HepG2 (cell line): ENCODE results near the gene PCGF6. TPM values are rescaled to one million over a fixed set of nuclear protein-coding genes. Genes with fewer than 3 reads are reported as not detected.

ENCODE experiments used
- ATF7 ChIP-seq, 2 experiments: fragments of 450-650 bp in 1 of 2; sonication (generic) in 1 of 2; formaldehyde crosslinking in 1 of 2; IDR thresholded peaks; 2 replicates each; pipeline versions ENCODE4 v1.4.0 to v1.6.1; 2016 to 2020; ENCODE audit warnings: antibody characterized with exemption in 1 of 2, mild to moderate bottlenecking in 1 of 2, missing genetic modification reagents in 1 of 2
- FIP1L1 ChIP-seq: fragments of 200-400 bp; formaldehyde crosslinking; IDR thresholded peaks from 2 replicates; pipeline ENCODE4 v1.6.1; 2018; ENCODE audit warnings: low read depth, mild to moderate bottlenecking, low read length, moderate library complexity, borderline replicate concordance; ENCODE audit not compliant: insufficient read depth
- GLI4 ChIP-seq: sonication (generic); formaldehyde crosslinking; IDR thresholded peaks from 2 replicates; pipeline ENCODE4 v1.5.1; 2020; ENCODE audit warnings: missing genetic modification reagents, mild to moderate bottlenecking, moderate library complexity, borderline replicate concordance
- MEIS2 ChIP-seq: sonication (generic); formaldehyde crosslinking; IDR thresholded peaks from 2 replicates; pipeline ENCODE4 v1.9.0; 2021; ENCODE audit warnings: mild to moderate bottlenecking, missing genetic modification reagents
- PRPF4 ChIP-seq: fragments of 200-400 bp; formaldehyde crosslinking; IDR thresholded peaks from 2 replicates; pipeline ENCODE4 v1.6.1; 2016; ENCODE audit warnings: low read length, low read depth; ENCODE audit not compliant: poor library complexity, severe bottlenecking
- ZNF562 ChIP-seq: sonication (generic); formaldehyde crosslinking; IDR thresholded peaks from 2 replicates; pipeline ENCODE4 v1.8.0; 2022; ENCODE audit warnings: missing genetic modification reagents, borderline replicate concordance
- ZNF598 ChIP-seq: sonication (generic); formaldehyde crosslinking; IDR thresholded peaks from 2 replicates; pipeline ENCODE4 v1.5.1; 2020; ENCODE audit warnings: mild to moderate bottlenecking, missing genetic modification reagents, borderline replicate concordance
- ZNF615 ChIP-seq: sonication (generic); formaldehyde crosslinking; IDR thresholded peaks from 2 replicates; pipeline ENCODE4 v1.5.0; 2020; ENCODE audit warnings: mild to moderate bottlenecking, missing genetic modification reagents, borderline replicate concordance
- ZNF644 ChIP-seq: IDR thresholded peaks from 2 replicates; pipeline ENCODE4 v1.6.1; 2016; ENCODE audit warnings: low read depth
- polyA plus RNA-seq, 8 experiments: library from polyadenylated mRNA; depleted of rRNA in 3 of 8; stranded (reverse) in 7 of 8; unstranded in 1 of 8; fragments of >200 nt; fragmentation: Illumina TruSeq in 4 of 8; extraction: Trizol in 4 of 8; gene quantifications; 2 replicates each; pipeline versions ENCODE4 v1.2.1 to v1.2.3, GENCODE V29; 2011 to 2016; ENCODE audit warnings: low read depth in 4 of 8, missing spikeins in 1 of 8, mixed read lengths in 1 of 8; ENCODE audit not compliant: insufficient read depth in 1 of 8
- total RNA-seq, 5 experiments: library from RNA; depleted of rRNA; stranded (reverse); fragments of >200 nt; fragmentation: Illumina TruSeq; extraction: Trizol; gene quantifications; 2 replicates each; pipeline ENCODE4 v1.2.3, GENCODE V29; 2016; ENCODE audit warnings: low read depth in 1 of 5
- TF ChIP-seq, protein P1 (sequence below): sonication (generic); formaldehyde crosslinking; IDR thresholded peaks from 2 replicates; pipeline ENCODE4 v1.5.0; 2020; ENCODE audit warnings: mild to moderate bottlenecking, missing genetic modification reagents
- TF ChIP-seq, protein P2 (sequence below): sonication (generic); formaldehyde crosslinking; IDR thresholded peaks from 2 replicates; pipeline ENCODE4 v1.4.0; 2020; ENCODE audit warnings: missing genetic modification reagents
- TF ChIP-seq, protein P3 (sequence below): sonication (generic); formaldehyde crosslinking; IDR thresholded peaks from 2 replicates; pipeline ENCODE4 v1.4.0; 2020; ENCODE audit warnings: missing genetic modification reagents
- TF ChIP-seq, protein P4 (sequence below): sonication (generic); formaldehyde crosslinking; IDR thresholded peaks from 2 replicates; pipeline ENCODE4 v1.4.0; 2020; ENCODE audit warnings: missing genetic modification reagents, low read depth, mild to moderate bottlenecking, borderline replicate concordance
- TF ChIP-seq, protein P5 (sequence below): sonication (generic); formaldehyde crosslinking; IDR thresholded peaks from 2 replicates; pipeline ENCODE4 v1.9.0; 2021; ENCODE audit warnings: missing genetic modification reagents, borderline replicate concordance
- TF ChIP-seq, protein P6 (sequence below): sonication (generic); formaldehyde crosslinking; IDR thresholded peaks from 2 replicates; pipeline ENCODE4 v1.4.0; 2020; ENCODE audit warnings: missing genetic modification reagents
- TF ChIP-seq, protein P7 (sequence below): sonication (generic); formaldehyde crosslinking; IDR thresholded peaks from 2 replicates; pipeline ENCODE4 v1.4.0; 2020; ENCODE audit warnings: mild to moderate bottlenecking, missing genetic modification reagents

PCGF6 gene
- total and polyA plus RNA-seq, 2 of the 13 experiments (the other 11 are each of a cell fraction or from before 2014, with no cell fraction given) = 5.2 to 19.4 TPM

DNA sequence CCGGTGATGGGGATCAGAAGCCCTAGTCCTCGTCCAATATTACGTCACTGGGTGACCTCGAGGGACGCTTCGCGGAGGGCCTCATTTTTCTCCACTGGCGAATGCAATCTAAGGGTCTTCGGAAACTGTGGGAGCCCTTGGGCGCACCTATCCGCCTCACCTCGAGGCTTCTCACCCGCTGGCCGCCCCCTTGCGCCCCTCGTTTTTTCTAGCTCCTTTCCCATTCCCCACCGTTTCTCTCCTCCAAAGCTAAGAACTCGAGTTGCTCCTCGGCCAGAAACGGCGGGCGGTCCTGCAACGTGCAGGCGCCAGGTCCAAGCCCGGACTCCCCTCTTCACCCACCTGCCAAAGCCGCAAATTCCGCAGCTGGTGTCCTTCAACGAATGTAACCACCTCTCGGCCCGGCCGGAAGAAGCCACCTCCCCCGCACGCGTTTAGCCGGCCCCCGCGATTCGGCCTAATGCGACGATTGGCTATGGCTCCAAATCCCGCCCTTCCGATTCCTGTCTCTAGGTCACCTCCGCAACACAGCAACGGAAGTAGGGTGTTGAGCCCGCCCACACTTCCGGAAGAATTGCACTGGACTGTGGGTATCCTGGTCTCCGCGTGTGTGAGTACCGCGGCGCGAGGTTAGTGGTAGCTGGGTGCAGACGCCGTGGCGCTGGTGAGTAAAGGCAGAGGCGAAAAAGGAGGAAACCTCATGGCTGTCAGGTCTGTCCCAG is 45.3 kb upstream of the PCGF6 start, which contains the start of the genes ATP5MK and PDCD11 (continued):
- TF ChIP-seq, protein P1, sequence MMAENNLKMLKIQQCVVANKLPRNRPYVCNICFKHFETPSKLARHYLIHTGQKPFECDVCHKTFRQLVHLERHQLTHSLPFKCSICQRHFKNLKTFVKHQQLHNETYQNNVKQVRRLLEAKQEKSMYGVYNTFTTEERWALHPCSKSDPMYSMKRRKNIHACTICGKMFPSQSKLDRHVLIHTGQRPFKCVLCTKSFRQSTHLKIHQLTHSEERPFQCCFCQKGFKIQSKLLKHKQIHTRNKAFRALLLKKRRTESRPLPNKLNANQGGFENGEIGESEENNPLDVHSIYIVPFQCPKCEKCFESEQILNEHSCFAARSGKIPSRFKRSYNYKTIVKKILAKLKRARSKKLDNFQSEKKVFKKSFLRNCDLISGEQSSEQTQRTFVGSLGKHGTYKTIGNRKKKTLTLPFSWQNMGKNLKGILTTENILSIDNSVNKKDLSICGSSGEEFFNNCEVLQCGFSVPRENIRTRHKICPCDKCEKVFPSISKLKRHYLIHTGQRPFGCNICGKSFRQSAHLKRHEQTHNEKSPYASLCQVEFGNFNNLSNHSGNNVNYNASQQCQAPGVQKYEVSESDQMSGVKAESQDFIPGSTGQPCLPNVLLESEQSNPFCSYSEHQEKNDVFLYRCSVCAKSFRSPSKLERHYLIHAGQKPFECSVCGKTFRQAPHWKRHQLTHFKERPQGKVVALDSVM (CRISPR knock-in tag) = 0 out of 2 replicates have a peak, but pooled peaks have one; percentile 32
- TF ChIP-seq, protein P2, sequence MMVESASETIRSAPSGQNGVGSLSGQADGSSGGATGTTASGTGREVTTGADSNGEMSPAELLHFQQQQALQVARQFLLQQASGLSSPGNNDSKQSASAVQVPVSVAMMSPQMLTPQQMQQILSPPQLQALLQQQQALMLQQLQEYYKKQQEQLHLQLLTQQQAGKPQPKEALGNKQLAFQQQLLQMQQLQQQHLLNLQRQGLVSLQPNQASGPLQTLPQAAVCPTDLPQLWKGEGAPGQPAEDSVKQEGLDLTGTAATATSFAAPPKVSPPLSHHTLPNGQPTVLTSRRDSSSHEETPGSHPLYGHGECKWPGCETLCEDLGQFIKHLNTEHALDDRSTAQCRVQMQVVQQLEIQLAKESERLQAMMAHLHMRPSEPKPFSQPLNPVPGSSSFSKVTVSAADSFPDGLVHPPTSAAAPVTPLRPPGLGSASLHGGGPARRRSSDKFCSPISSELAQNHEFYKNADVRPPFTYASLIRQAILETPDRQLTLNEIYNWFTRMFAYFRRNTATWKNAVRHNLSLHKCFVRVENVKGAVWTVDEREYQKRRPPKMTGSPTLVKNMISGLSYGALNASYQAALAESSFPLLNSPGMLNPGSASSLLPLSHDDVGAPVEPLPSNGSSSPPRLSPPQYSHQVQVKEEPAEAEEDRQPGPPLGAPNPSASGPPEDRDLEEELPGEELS = peak; percentile 10; the same call in 1 of the 2 replicates
- TF ChIP-seq ZNF562 (0 out of 2 replicates have a peak, but pooled peaks have one; percentile 40), PRPF4 (no peak), ATF7 (IDR thresholded peaks at IDR 0.05) (no peak), ATF7 (CRISPR knock-in tag; IDR thresholded peaks at IDR 0.05) (no peak), ZNF615 (CRISPR knock-in tag) (0 out of 2 replicates have a peak, but pooled peaks have one; percentile 31), FIP1L1 (no peak), ZNF598 (no peak), GLI4 (CRISPR knock-in tag) (peak; percentile 56; the same call in 1 of the 2 replicates), MEIS2 (no peak), ZNF644 (no peak)
- TF ChIP-seq, protein P3, sequence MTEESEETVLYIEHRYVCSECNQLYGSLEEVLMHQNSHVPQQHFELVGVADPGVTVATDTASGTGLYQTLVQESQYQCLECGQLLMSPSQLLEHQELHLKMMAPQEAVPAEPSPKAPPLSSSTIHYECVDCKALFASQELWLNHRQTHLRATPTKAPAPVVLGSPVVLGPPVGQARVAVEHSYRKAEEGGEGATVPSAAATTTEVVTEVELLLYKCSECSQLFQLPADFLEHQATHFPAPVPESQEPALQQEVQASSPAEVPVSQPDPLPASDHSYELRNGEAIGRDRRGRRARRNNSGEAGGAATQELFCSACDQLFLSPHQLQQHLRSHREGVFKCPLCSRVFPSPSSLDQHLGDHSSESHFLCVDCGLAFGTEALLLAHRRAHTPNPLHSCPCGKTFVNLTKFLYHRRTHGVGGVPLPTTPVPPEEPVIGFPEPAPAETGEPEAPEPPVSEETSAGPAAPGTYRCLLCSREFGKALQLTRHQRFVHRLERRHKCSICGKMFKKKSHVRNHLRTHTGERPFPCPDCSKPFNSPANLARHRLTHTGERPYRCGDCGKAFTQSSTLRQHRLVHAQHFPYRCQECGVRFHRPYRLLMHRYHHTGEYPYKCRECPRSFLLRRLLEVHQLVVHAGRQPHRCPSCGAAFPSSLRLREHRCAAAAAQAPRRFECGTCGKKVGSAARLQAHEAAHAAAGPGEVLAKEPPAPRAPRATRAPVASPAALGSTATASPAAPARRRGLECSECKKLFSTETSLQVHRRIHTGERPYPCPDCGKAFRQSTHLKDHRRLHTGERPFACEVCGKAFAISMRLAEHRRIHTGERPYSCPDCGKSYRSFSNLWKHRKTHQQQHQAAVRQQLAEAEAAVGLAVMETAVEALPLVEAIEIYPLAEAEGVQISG (CRISPR knock-in tag) = peak; percentile 88
- TF ChIP-seq, protein P4, sequence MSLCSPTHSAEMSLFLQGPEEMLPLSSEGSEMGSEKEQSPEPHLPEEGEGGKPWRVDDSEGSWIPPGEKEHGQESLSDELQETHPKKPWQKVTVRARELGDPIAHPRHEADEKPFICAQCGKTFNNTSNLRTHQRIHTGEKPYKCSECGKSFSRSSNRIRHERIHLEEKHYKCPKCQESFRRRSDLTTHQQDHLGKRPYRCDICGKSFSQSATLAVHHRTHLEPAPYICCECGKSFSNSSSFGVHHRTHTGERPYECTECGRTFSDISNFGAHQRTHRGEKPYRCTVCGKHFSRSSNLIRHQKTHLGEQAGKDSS (CRISPR knock-in tag) = no peak; the same call in 1 of the 2 replicates
- TF ChIP-seq, protein P5, sequence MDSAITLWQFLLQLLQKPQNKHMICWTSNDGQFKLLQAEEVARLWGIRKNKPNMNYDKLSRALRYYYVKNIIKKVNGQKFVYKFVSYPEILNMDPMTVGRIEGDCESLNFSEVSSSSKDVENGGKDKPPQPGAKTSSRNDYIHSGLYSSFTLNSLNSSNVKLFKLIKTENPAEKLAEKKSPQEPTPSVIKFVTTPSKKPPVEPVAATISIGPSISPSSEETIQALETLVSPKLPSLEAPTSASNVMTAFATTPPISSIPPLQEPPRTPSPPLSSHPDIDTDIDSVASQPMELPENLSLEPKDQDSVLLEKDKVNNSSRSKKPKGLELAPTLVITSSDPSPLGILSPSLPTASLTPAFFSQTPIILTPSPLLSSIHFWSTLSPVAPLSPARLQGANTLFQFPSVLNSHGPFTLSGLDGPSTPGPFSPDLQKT (CRISPR knock-in tag) = no peak
- TF ChIP-seq, protein P6, sequence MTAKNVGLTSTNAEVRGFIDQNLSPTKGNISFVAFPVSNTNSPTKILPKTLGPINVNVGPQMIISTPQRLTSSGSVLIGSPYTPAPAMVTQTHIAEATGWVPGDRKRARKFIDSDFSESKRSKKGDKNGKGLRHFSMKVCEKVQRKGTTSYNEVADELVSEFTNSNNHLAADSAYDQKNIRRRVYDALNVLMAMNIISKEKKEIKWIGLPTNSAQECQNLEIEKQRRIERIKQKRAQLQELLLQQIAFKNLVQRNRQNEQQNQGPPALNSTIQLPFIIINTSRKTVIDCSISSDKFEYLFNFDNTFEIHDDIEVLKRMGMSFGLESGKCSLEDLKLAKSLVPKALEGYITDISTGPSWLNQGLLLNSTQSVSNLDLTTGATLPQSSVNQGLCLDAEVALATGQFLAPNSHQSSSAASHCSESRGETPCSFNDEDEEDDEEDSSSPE (CRISPR knock-in tag) = peak; percentile 77
- TF ChIP-seq, protein P7, sequence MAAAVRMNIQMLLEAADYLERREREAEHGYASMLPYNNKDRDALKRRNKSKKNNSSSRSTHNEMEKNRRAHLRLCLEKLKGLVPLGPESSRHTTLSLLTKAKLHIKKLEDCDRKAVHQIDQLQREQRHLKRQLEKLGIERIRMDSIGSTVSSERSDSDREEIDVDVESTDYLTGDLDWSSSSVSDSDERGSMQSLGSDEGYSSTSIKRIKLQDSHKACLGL = peak; percentile 92
